HG02970 (cell line): ENCODE results near the gene PTN.

ENCODE experiments used
- ATAC-seq: cut with Tn5 transposase; IDR thresholded peaks from one replicate; pipeline ENCODE4 v1.9.1; 2021; ENCODE audit warnings: mild to moderate bottlenecking, moderate library complexity, moderate number of reproducible peaks; ENCODE audit not compliant: unreplicated experiment, low FRiP score

The PTN gene

GRCh38 chr7:137325927-137326326, 17.6 kb downstream of the PTN start:
- ATAC-seq, result no peak

- ATAC-seq, result no peak
Measured at GRCh38 chr7:137324796-137325696, 18.5 kb downstream of the PTN start.

- no peak for ATAC-seq
Measured at GRCh38 chr7:137316648-137317353, 26.7 kb downstream of the PTN start.

- ATAC-seq, result no peak
Measured at GRCh38 chr7:137313201-137313600, 30.3 kb downstream of the PTN start.

GRCh38 chr7:137306748-137307147, 36.8 kb downstream of the PTN start:
- no peak for ATAC-seq

GRCh38 chr7:137305901-137306621, 37.5 kb downstream of the PTN start:
- no peak for ATAC-seq

GRCh38 chr7:137304624-137305235, 38.8 kb downstream of the PTN start:
- no peak for ATAC-seq

- ATAC-seq, result no peak
Measured at GRCh38 chr7:137304165-137304564, 39.4 kb downstream of the PTN start.

- no peak for ATAC-seq
Measured at GRCh38 chr7:137302081-137302480, 41.5 kb downstream of the PTN start.

GRCh38 chr7:137298464-137298794, 45.1 kb downstream of the PTN start:
- ATAC-seq, result no peak

GRCh38 chr7:137297551-137298463, 45.7 kb downstream of the PTN start:
- ATAC-seq, result no peak

- no peak for ATAC-seq
Measured at GRCh38 chr7:137296576-137296975, 47.0 kb downstream of the PTN start.

- ATAC-seq, result no peak
Measured at GRCh38 chr7:137295739-137296324, 47.7 kb downstream of the PTN start.

GRCh38 chr7:137289101-137289500, 54.4 kb downstream of the PTN start:
- no peak for ATAC-seq

- ATAC-seq, result no peak
Measured at GRCh38 chr7:137287651-137288258, 55.8 kb downstream of the PTN start.

GRCh38 chr7:137283153-137283552, 60.4 kb downstream of the PTN start:
- no peak for ATAC-seq

GRCh38 chr7:137282043-137282442, 61.5 kb downstream of the PTN start:
- no peak for ATAC-seq

GRCh38 chr7:137276189-137276588, 67.3 kb downstream of the PTN start:
- ATAC-seq, result no peak

GRCh38 chr7:137272249-137272648, 71.3 kb downstream of the PTN start:
- ATAC-seq, result no peak
